K562 (cell line): Measurements from ENCODE around the gene MTMR3. TPM values are rescaled to one million over a fixed set of nuclear protein-coding genes. Genes with fewer than 3 reads are reported as not detected.

Experiments used
- BRCA1 ChIP-seq, 2 experiments: fragments of 450-650 bp in 1 of 2; sonication (generic) in 1 of 2; formaldehyde crosslinking in 1 of 2; IDR thresholded peaks; 2 replicates each; pipeline versions ENCODE4 v1.5.0 to v1.6.1; 2017 to 2020; ENCODE audit warnings: mild to moderate bottlenecking in 1 of 2, missing genetic modification reagents in 1 of 2
- SOX6 ChIP-seq: fragments of 450-650 bp; IDR thresholded peaks from 2 replicates; pipeline ENCODE4 v1.6.1; 2014; ENCODE audit warnings: mild to moderate bottlenecking
- polyA plus RNA-seq, 8 experiments: library from polyadenylated mRNA; depleted of rRNA in 4 of 8; stranded (reverse) in 5 of 8; unstranded in 3 of 8; fragments of >200 nt; fragmentation: Nextera tagmentation in 2 of 8; fragmentation: Illumina TruSeq in 1 of 8; extraction: Ambion mirVana in 2 of 8; extraction: Trizol in 1 of 8; gene quantifications; 2 replicates each; pipeline versions ENCODE4 v1.2.1 to v1.2.3, GENCODE V29; 2011 to 2014; ENCODE audit warnings: inconsistent platforms in 1 of 8, missing spikeins in 1 of 8
- total RNA-seq, 7 experiments: library from RNA; depleted of rRNA in 6 of 7; stranded (reverse); fragments of >200 nt in 6 of 7; fragmentation: Illumina TruSeq in 2 of 7; extraction: Trizol in 2 of 7; gene quantifications; 2 replicates each; pipeline versions ENCODE4 v1.2.1 to v1.2.3, GENCODE V29; 2011 to 2021; ENCODE audit warnings: low replicate concordance in 1 of 7
- TF ChIP-seq, protein P1 (sequence below), 2 experiments: fragments of 450-650 bp; formaldehyde crosslinking in 1 of 2; IDR thresholded peaks; 2 replicates each; pipeline versions ENCODE4 v1.4.0 to v1.6.1; 2014 to 2020; ENCODE audit warnings: mild to moderate bottlenecking in 2 of 2, borderline replicate concordance in 1 of 2, low read depth in 1 of 2
- TF ChIP-seq, protein P2 (sequence below): fragments of 250-450 bp; sonication (Bioruptor Pico); IDR thresholded peaks from 2 replicates; pipeline ENCODE4 v1.8.0; 2022; ENCODE audit warnings: inconsistent platforms

Gene MTMR3
- total and polyA plus RNA-seq, 9 of the 15 experiments (the other 6 are each of a cell fraction or from before 2014, with no cell fraction given) = 1.6 to 13.7 (median 7.9) TPM

DNA sequence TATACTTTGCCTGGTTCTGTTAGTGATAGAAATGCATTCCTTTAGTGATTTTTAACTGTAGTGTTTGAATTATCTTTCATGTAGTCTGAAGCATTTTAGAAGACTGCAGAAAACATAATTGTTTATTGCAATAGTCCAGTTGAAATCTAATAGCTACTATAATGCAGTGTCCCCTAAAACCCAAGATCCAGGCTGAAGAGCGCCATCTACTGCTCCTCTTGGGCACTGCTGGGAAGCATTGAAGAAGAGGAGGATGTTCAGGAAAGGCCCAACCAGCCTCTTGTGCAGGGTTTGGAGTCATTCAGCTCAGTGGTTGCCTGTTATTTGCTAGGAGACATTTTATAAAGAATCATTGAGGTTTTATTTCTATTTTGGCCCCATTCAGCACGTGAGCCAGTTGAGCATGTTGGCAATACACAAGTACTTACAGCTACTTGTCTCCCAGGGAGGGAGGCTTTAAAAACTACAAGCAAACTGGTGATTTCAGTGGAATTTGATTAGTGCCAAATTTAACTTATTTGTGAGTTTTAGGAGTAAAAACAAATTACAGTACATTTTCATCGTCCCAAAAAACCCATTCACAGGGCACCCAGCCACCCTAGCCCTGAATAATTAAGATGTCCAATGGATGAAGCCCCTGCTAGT, 122.4 kb downstream of the MTMR3 start (continued):
- TF ChIP-seq, protein P1, sequence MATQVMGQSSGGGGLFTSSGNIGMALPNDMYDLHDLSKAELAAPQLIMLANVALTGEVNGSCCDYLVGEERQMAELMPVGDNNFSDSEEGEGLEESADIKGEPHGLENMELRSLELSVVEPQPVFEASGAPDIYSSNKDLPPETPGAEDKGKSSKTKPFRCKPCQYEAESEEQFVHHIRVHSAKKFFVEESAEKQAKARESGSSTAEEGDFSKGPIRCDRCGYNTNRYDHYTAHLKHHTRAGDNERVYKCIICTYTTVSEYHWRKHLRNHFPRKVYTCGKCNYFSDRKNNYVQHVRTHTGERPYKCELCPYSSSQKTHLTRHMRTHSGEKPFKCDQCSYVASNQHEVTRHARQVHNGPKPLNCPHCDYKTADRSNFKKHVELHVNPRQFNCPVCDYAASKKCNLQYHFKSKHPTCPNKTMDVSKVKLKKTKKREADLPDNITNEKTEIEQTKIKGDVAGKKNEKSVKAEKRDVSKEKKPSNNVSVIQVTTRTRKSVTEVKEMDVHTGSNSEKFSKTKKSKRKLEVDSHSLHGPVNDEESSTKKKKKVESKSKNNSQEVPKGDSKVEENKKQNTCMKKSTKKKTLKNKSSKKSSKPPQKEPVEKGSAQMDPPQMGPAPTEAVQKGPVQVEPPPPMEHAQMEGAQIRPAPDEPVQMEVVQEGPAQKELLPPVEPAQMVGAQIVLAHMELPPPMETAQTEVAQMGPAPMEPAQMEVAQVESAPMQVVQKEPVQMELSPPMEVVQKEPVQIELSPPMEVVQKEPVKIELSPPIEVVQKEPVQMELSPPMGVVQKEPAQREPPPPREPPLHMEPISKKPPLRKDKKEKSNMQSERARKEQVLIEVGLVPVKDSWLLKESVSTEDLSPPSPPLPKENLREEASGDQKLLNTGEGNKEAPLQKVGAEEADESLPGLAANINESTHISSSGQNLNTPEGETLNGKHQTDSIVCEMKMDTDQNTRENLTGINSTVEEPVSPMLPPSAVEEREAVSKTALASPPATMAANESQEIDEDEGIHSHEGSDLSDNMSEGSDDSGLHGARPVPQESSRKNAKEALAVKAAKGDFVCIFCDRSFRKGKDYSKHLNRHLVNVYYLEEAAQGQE (IDR thresholded peaks at IDR 0.05; ENCODE audit: borderline replicate concordance) = peak; percentile 74
- TF ChIP-seq, protein P1 (CRISPR knock-in tag; IDR thresholded peaks at IDR 0.05; ENCODE audit: low read depth) = no peak
- TF ChIP-seq, protein P2, sequence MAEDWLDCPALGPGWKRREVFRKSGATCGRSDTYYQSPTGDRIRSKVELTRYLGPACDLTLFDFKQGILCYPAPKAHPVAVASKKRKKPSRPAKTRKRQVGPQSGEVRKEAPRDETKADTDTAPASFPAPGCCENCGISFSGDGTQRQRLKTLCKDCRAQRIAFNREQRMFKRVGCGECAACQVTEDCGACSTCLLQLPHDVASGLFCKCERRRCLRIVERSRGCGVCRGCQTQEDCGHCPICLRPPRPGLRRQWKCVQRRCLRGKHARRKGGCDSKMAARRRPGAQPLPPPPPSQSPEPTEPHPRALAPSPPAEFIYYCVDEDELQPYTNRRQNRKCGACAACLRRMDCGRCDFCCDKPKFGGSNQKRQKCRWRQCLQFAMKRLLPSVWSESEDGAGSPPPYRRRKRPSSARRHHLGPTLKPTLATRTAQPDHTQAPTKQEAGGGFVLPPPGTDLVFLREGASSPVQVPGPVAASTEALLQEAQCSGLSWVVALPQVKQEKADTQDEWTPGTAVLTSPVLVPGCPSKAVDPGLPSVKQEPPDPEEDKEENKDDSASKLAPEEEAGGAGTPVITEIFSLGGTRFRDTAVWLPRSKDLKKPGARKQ (CRISPR knock-in tag) = no peak
- no peak for TF ChIP-seq BRCA1 (IDR thresholded peaks at IDR 0.05)
- TF ChIP-seq BRCA1 (CRISPR knock-in tag; IDR thresholded peaks at IDR 0.05) = no peak
- peak; percentile 17; the same call in 1 of the 2 replicates for TF ChIP-seq SOX6
